ENCODE results near the gene MUC3A.
"Not testable (repeated sequence)": the region's sequence is repeated elsewhere in the genome, so short reads cannot be mapped to it uniquely, and the experiment has no call there.

The MUC3A gene

GRCh38 chr7:100971111-100972001 is 22.0 kb downstream of the MUC3A start:
- no peak for DNase-seq (ENCODE audit: low read depth in 2 of 2)

- no peak for DNase-seq (ENCODE audit: low read depth in 2 of 2)
These were observed 22.6 kb downstream of the MUC3A start for GRCh38 chr7:100972002-100972347.

GRCh38 chr7:100974021-100974420 is 24.7 kb downstream of the MUC3A start:
- DNase-seq (ENCODE audit: low read depth in 2 of 2): no peak

GRCh38 chr7:100975371-100975821 is 26.1 kb downstream of the MUC3A start:
- no peak for DNase-seq (ENCODE audit: low read depth in 2 of 2)

- no peak for DNase-seq (ENCODE audit: low read depth in 2 of 2)
These were observed 29.0 kb downstream of the MUC3A start for GRCh38 chr7:100978300-100978699.

- no peak for DNase-seq (ENCODE audit: low read depth in 2 of 2)
These were observed 34.3 kb downstream of the MUC3A start for GRCh38 chr7:100983451-100984187.

GRCh38 chr7:100984241-100984918 is 35.0 kb downstream of the MUC3A start:
- not testable (repeated sequence) for DNase-seq (ENCODE audit: low read depth in 2 of 2)

GRCh38 chr7:100985033-100985797 is 35.9 kb downstream of the MUC3A start:
- not testable (repeated sequence) for DNase-seq (ENCODE audit: low read depth in 2 of 2)

GRCh38 chr7:100991631-100992030 is 42.3 kb downstream of the MUC3A start:
- DNase-seq (ENCODE audit: low read depth in 2 of 2): no peak

GRCh38 chr7:100992280-100992679 is 42.9 kb downstream of the MUC3A start:
- not testable (repeated sequence) for DNase-seq (ENCODE audit: low read depth in 2 of 2)

- DNase-seq (ENCODE audit: low read depth in 2 of 2): not testable (repeated sequence)
These were observed 45.3 kb downstream of the MUC3A start for GRCh38 chr7:100994671-100995070.

- DNase-seq (ENCODE audit: low read depth in 2 of 2): not testable (repeated sequence)
These were observed 49.2 kb downstream of the MUC3A start for GRCh38 chr7:100998530-100998929.

- DNase-seq (ENCODE audit: low read depth in 2 of 2): not testable (repeated sequence)
These were observed 50.0 kb downstream of the MUC3A start for GRCh38 chr7:100999334-100999733.

- DNase-seq (ENCODE audit: low read depth in 2 of 2): not testable (repeated sequence)
These were observed 50.7 kb downstream of the MUC3A start for GRCh38 chr7:101000025-101000424.

- DNase-seq (ENCODE audit: low read depth in 2 of 2): not testable (repeated sequence)
These were observed 53.0 kb downstream of the MUC3A start for GRCh38 chr7:101002333-101002732.

- not testable (repeated sequence) for DNase-seq (ENCODE audit: low read depth in 2 of 2)
These were observed 58.0 kb downstream of the MUC3A start for GRCh38 chr7:101007361-101007760.

- DNase-seq (ENCODE audit: low read depth in 2 of 2): no peak
These were observed 60.3 kb downstream of the MUC3A start for GRCh38 chr7:101009629-101010028.

- DNase-seq (ENCODE audit: low read depth in 2 of 2): no peak
These were observed 63.6 kb downstream of the MUC3A start for GRCh38 chr7:101012931-101013330.

- DNase-seq (ENCODE audit: low read depth in 2 of 2): no peak
These were observed 66.3 kb downstream of the MUC3A start for GRCh38 chr7:101015626-101016025.

- DNase-seq (ENCODE audit: low read depth in 2 of 2): peak; percentile 41 to 51
These were observed 67.9 kb downstream of the MUC3A start for GRCh38 chr7:101017064-101017777.
